ENCODE measurements around the gene PTK6.

PTK6 gene

GRCh38 chr20:63529861-63530787, 7.1 kb downstream of the PTK6 start:
- Histone ChIP-seq H3K4me1 (ENCODE audit: control insufficient read depth, low read length) (peaks cover 4% of the 10 kb centered on the region; the same call in 1 of the 2 replicates), H3K4me3 (ENCODE audit: low read length) (no peak overlapping the region), H3K27me3 (ENCODE audit: control insufficient read depth, low read length) (peaks cover 20% of the 10 kb centered on the region), H3F3A (ENCODE audit: control insufficient read depth, insufficient read depth) (peaks cover 4% of the 10 kb centered on the region; the same call in 1 of the 2 replicates), H3K4me2 (ENCODE audit: low read length) (no peak overlapping the region), H3K9me3 (ENCODE audit: control insufficient read depth, insufficient read depth, low read length) (no peaks in the 10 kb centered on the region), H3K9me2 (replicated peaks; ENCODE audit: control insufficient read depth, low read length) (no peaks in the 10 kb centered on the region), H3K79me2 (ENCODE audit: control insufficient read depth, low read length) (no peaks in the 10 kb centered on the region), H3K27ac (ENCODE audit: low read depth, low read length) (no peak overlapping the region), H4K20me1 (ENCODE audit: control insufficient read depth, insufficient read depth, low read depth, low read length) (no peaks in the 10 kb centered on the region), H3K36me3 (ENCODE audit: control insufficient read depth, low read length) (no peaks in the 10 kb centered on the region)
- TF ChIP-seq EZH2phosphoT487 (IDR thresholded peaks at IDR 0.05; ENCODE audit: borderline replicate concordance, low read length) (no peak), CTCF (IDR thresholded peaks at IDR 0.05; ENCODE audit: low read depth, low read length, poor library complexity, severe bottlenecking) (no peak)

- peaks cover 20% of the 10 kb centered on the region for H3K27me3 ChIP-seq (ENCODE audit: control insufficient read depth, low read length)
- TF ChIP-seq EZH2phosphoT487 (IDR thresholded peaks at IDR 0.05; ENCODE audit: borderline replicate concordance, low read length) = no peak
- TF ChIP-seq CTCF (IDR thresholded peaks at IDR 0.05; ENCODE audit: low read depth, low read length, poor library complexity, severe bottlenecking) = no peak
- H3K27ac ChIP-seq (ENCODE audit: low read depth, low read length) = no peak overlapping the region
- H3K9me2 ChIP-seq (replicated peaks; ENCODE audit: control insufficient read depth, low read length) = no peaks in the 10 kb centered on the region
- no peak overlapping the region for H3K4me3 ChIP-seq (ENCODE audit: low read length)
- peaks cover 9% of the 10 kb centered on the region for H3F3A ChIP-seq (ENCODE audit: control insufficient read depth, insufficient read depth)
- H3K36me3 ChIP-seq (ENCODE audit: control insufficient read depth, low read length) = no peaks in the 10 kb centered on the region
- no peaks in the 10 kb centered on the region for H3K9me3 ChIP-seq (ENCODE audit: control insufficient read depth, insufficient read depth, low read length)
- no peaks in the 10 kb centered on the region for H3K79me2 ChIP-seq (ENCODE audit: control insufficient read depth, low read length)
- 0 out of 2 replicates have a peak, but pooled peaks cover 2% of the 10 kb centered on the region for H4K20me1 ChIP-seq (ENCODE audit: control insufficient read depth, insufficient read depth, low read depth, low read length)
- peaks cover 4% of the 10 kb centered on the region; the same call in 1 of the 2 replicates for H3K4me1 ChIP-seq (ENCODE audit: control insufficient read depth, low read length)
- H3K4me2 ChIP-seq (ENCODE audit: low read length) = no peak overlapping the region
Observed at GRCh38 chr20:63529180-63529860, 7.9 kb downstream of the PTK6 start.

DNA sequence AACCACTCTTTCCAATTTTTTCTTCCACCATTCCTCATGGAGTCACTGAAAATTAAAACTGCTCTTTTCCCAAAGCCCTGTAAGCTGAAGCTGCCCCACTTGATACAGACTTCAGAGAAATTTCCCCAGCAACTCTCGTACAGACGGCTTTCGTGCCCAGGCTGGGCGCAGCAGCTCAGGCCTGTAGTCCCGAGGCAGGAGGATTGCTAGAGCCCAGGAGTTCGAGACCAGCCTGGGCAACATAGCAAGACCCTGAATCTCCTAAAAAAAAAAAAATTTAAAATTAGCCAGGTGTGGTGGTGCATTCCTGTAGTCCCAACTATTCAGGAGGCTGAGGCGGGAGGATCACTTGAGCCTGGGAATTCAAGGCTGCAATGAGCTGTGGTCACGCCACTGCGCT, 10.0 kb downstream of the PTK6 start:
- Histone ChIP-seq H3K4me2 (ENCODE audit: low read length) (no peak overlapping the region), H3K36me3 (ENCODE audit: control insufficient read depth, low read length) (peaks cover 13% of the 10 kb centered on the region)

More for the DNA sequence above, 10.0 kb downstream of the PTK6 start:
- no peak overlapping the region for H3K4me3 ChIP-seq (ENCODE audit: low read length)
- peaks cover 7% of the 10 kb centered on the region; the same call in 1 of the 2 replicates for H4K20me1 ChIP-seq (ENCODE audit: control insufficient read depth, insufficient read depth, low read depth, low read length)
- no peaks in the 10 kb centered on the region for H3K9me2 ChIP-seq (replicated peaks; ENCODE audit: control insufficient read depth, low read length)
- H3K27ac ChIP-seq (ENCODE audit: low read depth, low read length) = no peak overlapping the region
- H3K79me2 ChIP-seq (ENCODE audit: control insufficient read depth, low read length) = peaks cover 3% of the 10 kb centered on the region; the same call in 1 of the 2 replicates
- no peak for TF ChIP-seq CTCF (IDR thresholded peaks at IDR 0.05; ENCODE audit: low read depth, low read length, poor library complexity, severe bottlenecking)
- TF ChIP-seq EZH2phosphoT487 (IDR thresholded peaks at IDR 0.05; ENCODE audit: borderline replicate concordance, low read length) = no peak
- peaks cover 20% of the 10 kb centered on the region for H3K27me3 ChIP-seq (ENCODE audit: control insufficient read depth, low read length)
- H3F3A ChIP-seq (ENCODE audit: control insufficient read depth, insufficient read depth) = peaks cover 9% of the 10 kb centered on the region
- H3K4me1 ChIP-seq (ENCODE audit: control insufficient read depth, low read length) = peaks cover 4% of the 10 kb centered on the region; the same call in 1 of the 2 replicates
- peaks cover 5% of the 10 kb centered on the region; the same call in 1 of the 2 replicates for H3K9me3 ChIP-seq (ENCODE audit: control insufficient read depth, insufficient read depth, low read length)
